Limb (tissue), 2 donors: ENCODE results near the gene KYAT1.

ENCODE experiments used
- DNase-seq, 2 donors: peaks; one replicate each; pipeline ENCODE4 v3.0.0-alpha.2; 2016; ENCODE audit errors: extremely low spot score in 2 of 2

Gene KYAT1

GRCh38 chr9:128908372-128908771 is 26.6 kb upstream of the KYAT1 start:
- DNase-seq = no peak

- no peak for DNase-seq
Observed at GRCh38 chr9:128906741-128907140, 25.0 kb upstream of the KYAT1 start.

DNA sequence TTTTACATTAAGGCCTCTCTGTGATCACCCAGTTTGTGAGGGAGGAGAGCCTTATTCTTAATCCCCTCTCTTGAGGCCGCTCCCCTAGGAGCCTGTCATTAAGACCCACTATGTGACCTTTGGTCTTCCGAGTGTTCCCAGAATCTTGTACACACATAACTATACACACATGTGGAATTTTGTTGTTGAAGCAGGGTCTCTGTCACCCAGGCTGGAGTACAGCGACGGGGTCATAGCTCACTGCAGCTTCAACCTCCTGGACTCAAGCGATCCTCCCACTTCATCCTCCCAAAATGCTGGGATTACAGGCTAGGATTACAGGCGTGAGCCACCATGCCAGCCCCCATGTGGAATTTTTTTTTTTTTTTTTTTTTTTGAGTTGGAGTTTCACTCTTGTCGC is 24.2 kb upstream of the KYAT1 start:
- no peak for DNase-seq

- DNase-seq = no peak
Observed at GRCh38 chr9:128903871-128904620, 22.3 kb upstream of the KYAT1 start.

DNA sequence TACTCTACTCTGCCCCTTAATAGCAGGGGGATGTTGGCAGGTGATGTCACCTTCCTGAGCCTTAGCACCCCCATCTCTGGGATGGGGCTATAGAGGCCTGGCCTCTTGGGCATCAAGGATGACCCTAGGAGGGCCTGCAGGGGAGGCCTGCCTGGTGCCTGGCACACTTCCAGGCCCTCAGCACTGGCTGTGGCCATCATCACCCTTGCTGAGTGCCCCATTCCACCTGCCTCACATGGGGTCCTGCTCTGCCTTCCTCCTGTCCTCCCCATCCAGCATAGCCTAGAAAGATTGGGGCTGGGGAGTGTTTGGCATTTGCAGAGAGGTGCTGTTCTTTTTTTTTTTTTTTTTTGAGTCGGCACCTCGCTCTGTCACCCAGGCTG is 21.3 kb upstream of the KYAT1 start:
- no peak for DNase-seq

GRCh38 chr9:128902351-128903078 is 20.8 kb upstream of the KYAT1 start:
- DNase-seq = no peak

- no peak for DNase-seq
Observed at GRCh38 chr9:128901822-128902221, 20.1 kb upstream of the KYAT1 start.

GRCh38 chr9:128901379-128901778 is 19.6 kb upstream of the KYAT1 start:
- no peak for DNase-seq

DNA sequence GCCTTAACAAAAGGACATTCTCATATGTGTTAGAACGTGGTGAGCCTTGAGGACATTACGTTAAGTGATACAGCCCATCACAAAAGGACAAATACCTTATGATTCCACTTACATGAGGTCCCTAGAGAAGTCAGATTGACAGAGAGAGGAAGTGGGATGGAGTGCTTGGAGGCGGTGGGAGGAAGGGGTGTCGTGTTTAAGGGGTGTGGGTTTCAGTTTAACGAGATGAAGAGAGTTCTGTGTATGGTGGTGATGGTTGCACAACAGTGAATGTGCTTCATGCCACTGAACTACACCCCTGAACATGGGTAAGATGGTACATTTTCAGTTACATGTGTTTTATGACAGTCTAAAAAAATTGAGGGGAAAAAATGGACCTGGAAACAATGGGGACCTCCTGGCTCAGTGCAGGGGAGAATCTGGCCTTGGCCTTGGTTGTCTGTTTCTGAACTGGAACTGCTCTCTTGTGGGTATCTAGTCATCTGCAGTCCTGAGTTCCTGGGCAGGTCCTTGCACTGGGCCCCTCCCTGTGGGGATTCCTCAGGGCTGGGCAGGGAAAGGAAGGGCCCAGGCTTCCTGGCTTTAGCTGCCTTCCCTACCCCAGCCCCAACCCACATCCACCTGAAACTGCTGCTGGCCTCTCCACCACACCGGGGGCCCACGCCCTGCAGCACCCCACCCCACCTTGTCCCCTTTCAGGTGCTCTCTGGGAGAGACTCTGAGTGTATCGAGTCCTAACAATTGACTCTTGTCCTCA is 18.0 kb upstream of the KYAT1 start:
- DNase-seq = no peak

DNA sequence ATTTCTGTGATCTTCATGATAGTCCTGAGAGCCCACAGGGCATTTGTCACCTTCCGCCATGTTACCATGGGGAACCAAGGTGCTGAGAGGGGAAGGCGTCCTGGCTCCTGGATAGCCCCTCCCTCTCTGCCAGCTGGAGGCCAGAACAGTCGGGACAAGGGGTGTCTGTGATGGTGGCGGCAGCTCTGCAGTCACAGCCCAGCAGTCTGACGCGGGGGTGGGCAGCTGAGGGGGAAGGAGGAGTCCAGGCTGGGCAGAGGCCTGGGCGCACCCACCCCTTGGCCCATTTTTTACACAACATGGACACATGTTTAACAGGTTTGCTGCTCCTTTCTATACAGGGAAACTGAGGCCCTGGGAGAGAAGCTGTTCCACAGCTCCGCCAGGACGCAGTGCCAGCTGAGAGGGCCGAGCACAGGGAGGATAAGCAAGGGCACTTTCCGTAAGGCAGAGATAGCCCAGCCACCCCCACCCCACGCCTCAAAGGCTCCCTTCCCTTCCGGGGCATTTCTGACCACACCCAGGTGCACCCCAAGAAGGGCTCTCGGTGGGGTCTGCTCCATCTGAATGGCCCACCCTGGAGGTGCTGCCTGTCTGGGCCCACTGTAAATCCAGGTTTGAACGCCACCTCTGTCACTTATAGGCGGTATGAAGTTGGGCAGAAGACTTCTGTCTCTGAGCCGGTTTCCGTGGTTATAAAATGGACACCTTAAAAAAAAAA is 17.3 kb upstream of the KYAT1 start:
- no peak for DNase-seq

- no peak for DNase-seq
Observed at GRCh38 chr9:128898382-128898781, 16.6 kb upstream of the KYAT1 start.

- no peak for DNase-seq
Observed at GRCh38 chr9:128895556-128895955, 13.8 kb upstream of the KYAT1 start.

GRCh38 chr9:128894764-128895163 is 13.0 kb upstream of the KYAT1 start:
- no peak for DNase-seq

DNA sequence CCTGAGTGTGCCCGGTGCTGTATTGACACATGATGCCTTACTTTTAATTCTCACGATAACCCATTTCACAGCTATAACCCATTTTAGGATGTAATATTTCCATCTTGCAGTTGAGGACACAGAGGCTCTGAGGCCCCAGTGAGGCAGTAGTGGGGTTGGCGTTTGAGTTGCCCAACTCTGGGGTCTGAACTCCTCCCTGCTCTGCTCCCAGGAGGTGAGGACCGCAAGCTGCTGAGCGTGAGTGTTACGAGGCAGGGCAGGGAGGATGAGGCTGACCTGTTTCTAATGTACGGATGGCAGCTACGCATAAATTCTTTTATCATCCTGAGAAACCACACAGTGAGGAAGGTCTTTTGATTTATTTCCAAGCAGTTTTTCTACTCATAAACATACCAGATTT is 11.6 kb upstream of the KYAT1 start:
- DNase-seq = no peak

- peak in 1 of 2 donors; percentile 43 for DNase-seq
Observed at GRCh38 chr9:128892221-128892921, 10.6 kb upstream of the KYAT1 start.

- DNase-seq = no peak
Observed at GRCh38 chr9:128891321-128892220, 9.8 kb upstream of the KYAT1 start.

DNA sequence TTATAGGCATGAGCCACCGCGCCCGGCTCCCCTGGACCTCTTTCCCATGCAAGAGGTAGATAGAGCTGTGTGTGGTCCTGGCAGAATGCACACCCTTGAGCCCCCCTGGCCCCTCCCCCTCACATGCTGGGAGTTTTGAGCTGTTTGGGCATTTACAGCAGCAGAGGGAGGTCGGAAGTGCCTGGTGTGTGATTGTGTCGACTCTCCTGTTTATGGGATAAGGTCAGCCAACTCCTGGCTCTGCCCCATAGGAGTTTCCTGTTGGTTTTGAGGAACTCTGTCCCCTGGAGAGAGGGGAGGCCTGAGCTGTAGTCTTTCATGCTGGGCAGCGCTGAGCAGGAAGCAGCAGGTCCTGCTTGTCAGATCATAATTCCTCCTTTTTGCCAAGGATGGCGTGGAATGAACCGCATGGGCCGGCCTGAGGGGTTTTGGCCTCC is 6.2 kb upstream of the KYAT1 start:
- no peak for DNase-seq

DNA sequence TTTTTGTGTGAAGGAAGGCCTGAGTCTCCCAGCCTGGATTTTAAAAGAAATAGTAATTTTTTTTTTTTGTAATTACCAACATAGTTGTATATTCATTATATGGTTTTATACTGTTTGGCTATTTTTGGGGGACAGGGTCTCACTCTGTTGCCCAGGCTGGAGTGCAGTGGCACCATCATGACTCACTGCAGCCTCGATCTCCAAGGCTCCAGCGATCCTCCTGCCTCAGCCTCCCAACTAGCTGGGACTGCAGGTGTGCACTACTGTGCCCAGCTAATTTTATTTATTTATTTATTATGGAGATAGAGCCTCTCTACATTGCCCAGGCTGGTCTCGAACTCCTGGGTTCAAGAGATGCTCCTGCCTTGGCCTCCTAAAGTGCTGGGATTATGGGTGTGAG is 5.3 kb upstream of the KYAT1 start:
- no peak for DNase-seq

- no peak for DNase-seq
Observed at GRCh38 chr9:128886211-128886891, 4.6 kb upstream of the KYAT1 start.
